ENCODE data around the gene KCTD4.
"Not testable (repeated sequence)": the region's sequence is repeated elsewhere in the genome, so short reads cannot be mapped to it uniquely, and the experiment has no call there.

KCTD4 gene

DNA sequence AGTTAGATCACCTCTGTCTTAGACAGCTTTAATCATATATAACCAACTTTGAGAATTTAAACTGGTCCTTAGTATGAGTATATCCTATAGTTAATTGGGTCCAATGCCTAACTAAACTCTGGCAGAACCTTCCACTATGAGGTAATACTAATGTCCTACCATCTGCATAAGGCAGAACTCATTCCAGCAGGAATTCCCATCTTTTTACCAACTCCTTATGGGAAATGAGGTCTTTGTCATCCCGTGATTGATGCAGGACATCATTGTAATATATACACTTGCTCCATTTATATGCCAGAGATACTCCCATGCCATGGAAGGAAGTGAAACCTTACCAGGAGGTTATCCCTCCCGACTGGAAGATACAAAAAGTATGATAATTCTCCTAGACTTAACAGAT, 2.8 kb downstream of the KCTD4 start:
- TF ChIP-seq, protein P1, sequence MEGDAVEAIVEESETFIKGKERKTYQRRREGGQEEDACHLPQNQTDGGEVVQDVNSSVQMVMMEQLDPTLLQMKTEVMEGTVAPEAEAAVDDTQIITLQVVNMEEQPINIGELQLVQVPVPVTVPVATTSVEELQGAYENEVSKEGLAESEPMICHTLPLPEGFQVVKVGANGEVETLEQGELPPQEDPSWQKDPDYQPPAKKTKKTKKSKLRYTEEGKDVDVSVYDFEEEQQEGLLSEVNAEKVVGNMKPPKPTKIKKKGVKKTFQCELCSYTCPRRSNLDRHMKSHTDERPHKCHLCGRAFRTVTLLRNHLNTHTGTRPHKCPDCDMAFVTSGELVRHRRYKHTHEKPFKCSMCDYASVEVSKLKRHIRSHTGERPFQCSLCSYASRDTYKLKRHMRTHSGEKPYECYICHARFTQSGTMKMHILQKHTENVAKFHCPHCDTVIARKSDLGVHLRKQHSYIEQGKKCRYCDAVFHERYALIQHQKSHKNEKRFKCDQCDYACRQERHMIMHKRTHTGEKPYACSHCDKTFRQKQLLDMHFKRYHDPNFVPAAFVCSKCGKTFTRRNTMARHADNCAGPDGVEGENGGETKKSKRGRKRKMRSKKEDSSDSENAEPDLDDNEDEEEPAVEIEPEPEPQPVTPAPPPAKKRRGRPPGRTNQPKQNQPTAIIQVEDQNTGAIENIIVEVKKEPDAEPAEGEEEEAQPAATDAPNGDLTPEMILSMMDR (IDR thresholded peaks at IDR 0.05; ENCODE audit: control extremely low read depth, extremely low read depth, low read depth, missing control alignments), result no peak
- CTCF ChIA-PET, result interaction anchor here (1.3 kb wide), 1 partner anchor 45 kb away, joined by 3 read pairs; no protein-coding TSS in a partner anchor
- POLR2A ChIA-PET, result no interaction called here
- DNase-seq (ENCODE audit: extremely low spot score), result no peak

- DNase-seq (ENCODE audit: extremely low spot score), result no peak
- CTCF ChIA-PET, result no interaction called here
- TF ChIP-seq, protein P1 (IDR thresholded peaks at IDR 0.05; ENCODE audit: control extremely low read depth, extremely low read depth, low read depth, missing control alignments), result no peak
- POLR2A ChIA-PET, result no interaction called here
These were observed 4.2 kb downstream of the KCTD4 start for GRCh38 chr13:45196622-45197021.

GRCh38 chr13:45196096-45196495, 4.7 kb downstream of the KCTD4 start:
- POLR2A ChIA-PET, result no interaction called here
- CTCF ChIA-PET, result no interaction called here
- TF ChIP-seq, protein P1 (IDR thresholded peaks at IDR 0.05; ENCODE audit: control extremely low read depth, extremely low read depth, low read depth, missing control alignments), result no peak
- DNase-seq (ENCODE audit: extremely low spot score), result no peak

DNA sequence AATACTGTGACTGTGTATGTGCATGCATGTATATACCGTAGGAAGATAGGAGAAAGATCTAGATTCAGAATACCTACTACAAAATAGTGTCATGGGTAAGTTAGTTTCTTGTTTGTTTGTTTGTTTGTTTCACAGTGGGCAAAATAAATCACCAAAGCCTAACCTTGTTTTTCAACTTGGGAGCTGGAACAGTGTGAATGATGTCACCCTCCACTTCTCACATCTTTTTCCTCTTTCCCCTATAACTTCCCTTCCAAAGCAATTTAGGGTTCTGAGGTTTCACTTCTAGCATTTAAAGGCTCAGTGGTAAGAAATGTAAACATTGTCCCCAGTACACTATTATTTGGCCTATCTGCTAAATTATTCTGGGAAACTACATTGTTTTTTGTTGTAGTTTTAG, 5.4 kb downstream of the KCTD4 start:
- CTCF ChIA-PET, result interaction anchor here (2.0 kb wide), 1 partner anchor 14 kb away, joined by 6 read pairs; no protein-coding TSS in a partner anchor
- DNase-seq (ENCODE audit: extremely low spot score), result no peak

DNA sequence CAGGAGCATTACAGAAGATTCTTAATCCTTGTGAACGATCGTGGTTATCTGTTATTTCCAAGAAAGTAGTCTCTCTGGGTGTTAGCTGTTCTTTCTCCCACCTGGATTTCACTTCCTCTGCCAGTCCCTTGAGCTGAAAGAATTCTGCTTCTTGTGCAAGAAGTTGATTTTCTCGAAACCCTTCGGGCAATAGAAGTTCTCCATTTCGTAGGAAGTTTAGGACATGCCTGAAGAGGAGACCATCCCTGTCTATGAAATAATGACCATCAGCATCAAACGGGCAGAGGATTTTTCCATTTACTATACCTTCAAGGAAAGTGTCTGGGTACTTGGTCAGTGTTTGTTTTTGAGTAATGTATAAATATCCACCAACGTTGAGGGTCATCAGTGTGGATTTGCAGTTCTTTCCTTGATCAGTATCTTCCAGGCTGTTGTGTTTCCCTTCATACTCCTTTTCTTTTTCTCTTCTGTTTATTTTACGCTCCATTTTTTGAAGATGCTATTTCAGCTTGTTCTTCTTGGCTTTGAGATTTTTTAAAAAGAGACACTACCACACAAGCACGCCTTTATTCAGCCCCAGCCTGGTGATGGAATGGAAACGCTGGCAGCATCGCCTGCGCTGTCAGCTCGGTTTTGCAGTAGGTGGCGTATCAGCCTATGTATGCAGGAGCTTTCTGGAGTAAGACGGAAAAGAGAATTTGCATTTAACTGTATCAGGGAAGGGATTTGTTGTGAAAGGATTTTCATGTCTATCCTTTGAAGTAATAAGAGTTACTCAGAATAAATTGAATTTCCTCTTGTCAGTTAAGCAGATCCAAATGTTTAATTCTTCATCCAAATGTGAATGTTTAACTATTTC, 6.5 kb downstream of the KCTD4 start:
- no peak for DNase-seq (ENCODE audit: extremely low spot score)
- TF ChIP-seq, protein P1 (IDR thresholded peaks at IDR 0.05; ENCODE audit: control extremely low read depth, extremely low read depth, low read depth, missing control alignments), result no peak
- ChIA-PET CTCF (interaction anchor here (1.6 to 4.8 kb wide), 3 partner anchors 9 to 13 kb away, joined by 3 to 31 read pairs (median 6); no protein-coding TSS in a partner anchor), POLR2A (no interaction called here)

More for the DNA sequence above, 5.4 kb downstream of the KCTD4 start:
- POLR2A ChIA-PET, result no interaction called here
- TF ChIP-seq, protein P1 (IDR thresholded peaks at IDR 0.05; ENCODE audit: control extremely low read depth, extremely low read depth, low read depth, missing control alignments), result no peak

- TF ChIP-seq, protein P1 (IDR thresholded peaks at IDR 0.05; ENCODE audit: control extremely low read depth, extremely low read depth, low read depth, missing control alignments), result no peak
- CTCF ChIA-PET, result interaction anchor here (1.4 to 4.8 kb wide), 3 partner anchors 14 to 45 kb away, joined by 3 to 31 read pairs (median 3); no protein-coding TSS in a partner anchor
- no peak for DNase-seq (ENCODE audit: extremely low spot score)
- POLR2A ChIA-PET, result no interaction called here
These were observed 9.0 kb downstream of the KCTD4 start for GRCh38 chr13:45191874-45192273.

- POLR2A ChIA-PET; DNase-seq (ENCODE audit: extremely low spot score); CTCF ChIA-PET: not testable (repeated sequence)
These were observed 11.3 kb downstream of the KCTD4 start for GRCh38 chr13:45189511-45189910.

- POLR2A ChIA-PET, CTCF ChIA-PET: not testable (repeated sequence)
These were observed 11.8 kb downstream of the KCTD4 start for GRCh38 chr13:45189077-45189476.

More at GRCh38 chr13:45189077-45189476, 11.8 kb downstream of the KCTD4 start:
- not testable (repeated sequence) for DNase-seq (ENCODE audit: extremely low spot score)

Measured in GM10248 (cell line).